Measurements from ENCODE around the gene SCARB2.

DNA sequence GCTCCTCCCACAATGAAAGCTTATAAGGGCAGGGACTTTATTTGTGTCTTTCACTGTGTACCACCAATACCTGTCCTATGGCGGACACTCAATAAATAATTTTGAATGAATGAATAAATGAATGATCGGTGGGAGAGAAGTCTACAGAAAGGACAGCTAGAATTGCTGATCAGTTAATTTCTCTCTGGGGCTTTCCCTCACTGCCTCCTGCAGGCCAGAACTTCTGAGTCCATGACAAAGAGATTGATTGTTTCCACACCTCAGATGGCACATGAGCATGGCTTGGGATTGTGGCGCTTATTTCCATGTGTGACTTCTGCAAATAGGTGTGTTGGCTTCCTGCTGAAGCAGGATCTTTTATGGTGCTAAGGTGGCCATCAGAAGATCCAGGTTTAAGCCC lies 44.2 kb upstream of the SCARB2 start:
- TF ChIP-seq, protein P1, sequence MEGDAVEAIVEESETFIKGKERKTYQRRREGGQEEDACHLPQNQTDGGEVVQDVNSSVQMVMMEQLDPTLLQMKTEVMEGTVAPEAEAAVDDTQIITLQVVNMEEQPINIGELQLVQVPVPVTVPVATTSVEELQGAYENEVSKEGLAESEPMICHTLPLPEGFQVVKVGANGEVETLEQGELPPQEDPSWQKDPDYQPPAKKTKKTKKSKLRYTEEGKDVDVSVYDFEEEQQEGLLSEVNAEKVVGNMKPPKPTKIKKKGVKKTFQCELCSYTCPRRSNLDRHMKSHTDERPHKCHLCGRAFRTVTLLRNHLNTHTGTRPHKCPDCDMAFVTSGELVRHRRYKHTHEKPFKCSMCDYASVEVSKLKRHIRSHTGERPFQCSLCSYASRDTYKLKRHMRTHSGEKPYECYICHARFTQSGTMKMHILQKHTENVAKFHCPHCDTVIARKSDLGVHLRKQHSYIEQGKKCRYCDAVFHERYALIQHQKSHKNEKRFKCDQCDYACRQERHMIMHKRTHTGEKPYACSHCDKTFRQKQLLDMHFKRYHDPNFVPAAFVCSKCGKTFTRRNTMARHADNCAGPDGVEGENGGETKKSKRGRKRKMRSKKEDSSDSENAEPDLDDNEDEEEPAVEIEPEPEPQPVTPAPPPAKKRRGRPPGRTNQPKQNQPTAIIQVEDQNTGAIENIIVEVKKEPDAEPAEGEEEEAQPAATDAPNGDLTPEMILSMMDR (conservative IDR thresholded peaks at IDR 0.05; ENCODE audit: low read depth in 2 of 2), result peak in 1 of 2 experiments; percentile 23; a peak in 2 of 4 replicates
- TF ChIP-seq EZH2 (IDR thresholded peaks at IDR 0.05; ENCODE audit: low read depth, unreplicated experiment) (no peak), JUNB (IDR thresholded peaks at IDR 0.05; ENCODE audit: unreplicated experiment) (no peak), CREB1 (CRISPR knock-in tag; IDR thresholded peaks at IDR 0.05; ENCODE audit: low read depth) (no peak)
- TF ChIP-seq, protein P2, sequence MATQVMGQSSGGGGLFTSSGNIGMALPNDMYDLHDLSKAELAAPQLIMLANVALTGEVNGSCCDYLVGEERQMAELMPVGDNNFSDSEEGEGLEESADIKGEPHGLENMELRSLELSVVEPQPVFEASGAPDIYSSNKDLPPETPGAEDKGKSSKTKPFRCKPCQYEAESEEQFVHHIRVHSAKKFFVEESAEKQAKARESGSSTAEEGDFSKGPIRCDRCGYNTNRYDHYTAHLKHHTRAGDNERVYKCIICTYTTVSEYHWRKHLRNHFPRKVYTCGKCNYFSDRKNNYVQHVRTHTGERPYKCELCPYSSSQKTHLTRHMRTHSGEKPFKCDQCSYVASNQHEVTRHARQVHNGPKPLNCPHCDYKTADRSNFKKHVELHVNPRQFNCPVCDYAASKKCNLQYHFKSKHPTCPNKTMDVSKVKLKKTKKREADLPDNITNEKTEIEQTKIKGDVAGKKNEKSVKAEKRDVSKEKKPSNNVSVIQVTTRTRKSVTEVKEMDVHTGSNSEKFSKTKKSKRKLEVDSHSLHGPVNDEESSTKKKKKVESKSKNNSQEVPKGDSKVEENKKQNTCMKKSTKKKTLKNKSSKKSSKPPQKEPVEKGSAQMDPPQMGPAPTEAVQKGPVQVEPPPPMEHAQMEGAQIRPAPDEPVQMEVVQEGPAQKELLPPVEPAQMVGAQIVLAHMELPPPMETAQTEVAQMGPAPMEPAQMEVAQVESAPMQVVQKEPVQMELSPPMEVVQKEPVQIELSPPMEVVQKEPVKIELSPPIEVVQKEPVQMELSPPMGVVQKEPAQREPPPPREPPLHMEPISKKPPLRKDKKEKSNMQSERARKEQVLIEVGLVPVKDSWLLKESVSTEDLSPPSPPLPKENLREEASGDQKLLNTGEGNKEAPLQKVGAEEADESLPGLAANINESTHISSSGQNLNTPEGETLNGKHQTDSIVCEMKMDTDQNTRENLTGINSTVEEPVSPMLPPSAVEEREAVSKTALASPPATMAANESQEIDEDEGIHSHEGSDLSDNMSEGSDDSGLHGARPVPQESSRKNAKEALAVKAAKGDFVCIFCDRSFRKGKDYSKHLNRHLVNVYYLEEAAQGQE (IDR thresholded peaks at IDR 0.05; ENCODE audit: unreplicated experiment), result no peak
